Measurements from ENCODE around the gene MYH16. TPM values are rescaled to one million over a fixed set of nuclear protein-coding genes. Genes with fewer than 3 reads are reported as not detected.

The MYH16 gene
- polyA plus RNA-seq, 1 donor from 2014 or later = not detected

DNA sequence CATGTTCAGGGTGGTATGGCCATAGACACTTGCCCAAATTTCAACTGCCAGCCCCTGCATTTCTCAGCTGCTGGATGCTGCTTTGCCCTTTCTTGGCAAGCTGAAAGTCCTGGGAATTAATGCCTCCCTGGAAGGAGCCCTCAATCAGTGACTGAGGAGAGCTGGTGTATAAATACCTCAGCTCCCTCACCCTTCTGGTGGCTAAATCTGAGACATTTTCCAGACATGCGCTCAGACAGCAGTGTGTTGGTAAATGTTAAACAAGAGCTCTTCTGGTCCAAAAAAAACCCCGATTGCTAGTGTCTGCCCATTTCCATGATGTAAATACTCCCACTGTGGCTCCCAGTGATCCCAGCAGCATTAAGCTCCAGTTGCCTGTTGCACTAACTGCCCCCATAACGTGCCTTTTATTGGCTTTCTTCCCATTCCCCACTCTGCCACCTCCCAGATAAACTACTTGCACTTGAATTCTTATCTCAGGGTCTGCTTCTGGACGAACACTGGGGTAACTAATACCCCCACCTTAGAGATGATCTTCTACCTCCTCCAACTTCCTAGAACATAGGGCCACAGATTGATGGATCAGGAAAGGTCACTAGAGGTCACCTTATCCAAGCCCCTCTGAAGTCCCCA, 6.7 kb upstream of the MYH16 start:
- Histone ChIP-seq H3K9me3 (ENCODE audit: low read length) (no peaks in the 10 kb centered on the region), H3K4me2 (ENCODE audit: low read length) (no peak overlapping the region), H3K9ac (ENCODE audit: low read length) (no peak overlapping the region), H2AFZ (ENCODE audit: low read depth, low read length) (no peak overlapping the region), H3K9me2 (ENCODE audit: insufficient read depth, low read length) (no peaks in the 10 kb centered on the region), H3K36me3 (ENCODE audit: insufficient read depth, low read length) (no peaks in the 10 kb centered on the region), H3K27ac (ENCODE audit: low read length) (no peak overlapping the region), H3F3A (ENCODE audit: insufficient read depth, low read length, poor library complexity, severe bottlenecking) (no peaks in the 10 kb centered on the region), H3K79me2 (replicated peaks; ENCODE audit: insufficient read depth, low read length) (no peaks in the 10 kb centered on the region), H3K27me3 (ENCODE audit: insufficient read depth, low read depth, low read length) (no peaks in the 10 kb centered on the region), H4K20me1 (ENCODE audit: insufficient read depth) (no peaks in the 10 kb centered on the region), H3K4me3 (ENCODE audit: low read length) (no peak overlapping the region)
- TF ChIP-seq EP300 (conservative IDR thresholded peaks at IDR 0.05; ENCODE audit: poor library complexity, severe bottlenecking) (no peak), EZH2 (IDR thresholded peaks at IDR 0.05; ENCODE audit: borderline replicate concordance, insufficient read depth, low read length, poor library complexity, severe bottlenecking) (no peak), POLR2AphosphoS5 (IDR thresholded peaks at IDR 0.05) (no peak), TAF1 (IDR thresholded peaks at IDR 0.05; ENCODE audit: low read depth) (no peak), RAD21 (conservative IDR thresholded peaks at IDR 0.05) (no peak), MXI1 (conservative IDR thresholded peaks at IDR 0.05; ENCODE audit: poor library complexity, severe bottlenecking) (no peak), SMC3 (conservative IDR thresholded peaks at IDR 0.05; ENCODE audit: poor library complexity) (no peak)
- TF ChIP-seq, protein P1, sequence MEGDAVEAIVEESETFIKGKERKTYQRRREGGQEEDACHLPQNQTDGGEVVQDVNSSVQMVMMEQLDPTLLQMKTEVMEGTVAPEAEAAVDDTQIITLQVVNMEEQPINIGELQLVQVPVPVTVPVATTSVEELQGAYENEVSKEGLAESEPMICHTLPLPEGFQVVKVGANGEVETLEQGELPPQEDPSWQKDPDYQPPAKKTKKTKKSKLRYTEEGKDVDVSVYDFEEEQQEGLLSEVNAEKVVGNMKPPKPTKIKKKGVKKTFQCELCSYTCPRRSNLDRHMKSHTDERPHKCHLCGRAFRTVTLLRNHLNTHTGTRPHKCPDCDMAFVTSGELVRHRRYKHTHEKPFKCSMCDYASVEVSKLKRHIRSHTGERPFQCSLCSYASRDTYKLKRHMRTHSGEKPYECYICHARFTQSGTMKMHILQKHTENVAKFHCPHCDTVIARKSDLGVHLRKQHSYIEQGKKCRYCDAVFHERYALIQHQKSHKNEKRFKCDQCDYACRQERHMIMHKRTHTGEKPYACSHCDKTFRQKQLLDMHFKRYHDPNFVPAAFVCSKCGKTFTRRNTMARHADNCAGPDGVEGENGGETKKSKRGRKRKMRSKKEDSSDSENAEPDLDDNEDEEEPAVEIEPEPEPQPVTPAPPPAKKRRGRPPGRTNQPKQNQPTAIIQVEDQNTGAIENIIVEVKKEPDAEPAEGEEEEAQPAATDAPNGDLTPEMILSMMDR (IDR thresholded peaks at IDR 0.05; ENCODE audit: poor library complexity, severe bottlenecking) = no peak
- TF ChIP-seq, protein P2, sequence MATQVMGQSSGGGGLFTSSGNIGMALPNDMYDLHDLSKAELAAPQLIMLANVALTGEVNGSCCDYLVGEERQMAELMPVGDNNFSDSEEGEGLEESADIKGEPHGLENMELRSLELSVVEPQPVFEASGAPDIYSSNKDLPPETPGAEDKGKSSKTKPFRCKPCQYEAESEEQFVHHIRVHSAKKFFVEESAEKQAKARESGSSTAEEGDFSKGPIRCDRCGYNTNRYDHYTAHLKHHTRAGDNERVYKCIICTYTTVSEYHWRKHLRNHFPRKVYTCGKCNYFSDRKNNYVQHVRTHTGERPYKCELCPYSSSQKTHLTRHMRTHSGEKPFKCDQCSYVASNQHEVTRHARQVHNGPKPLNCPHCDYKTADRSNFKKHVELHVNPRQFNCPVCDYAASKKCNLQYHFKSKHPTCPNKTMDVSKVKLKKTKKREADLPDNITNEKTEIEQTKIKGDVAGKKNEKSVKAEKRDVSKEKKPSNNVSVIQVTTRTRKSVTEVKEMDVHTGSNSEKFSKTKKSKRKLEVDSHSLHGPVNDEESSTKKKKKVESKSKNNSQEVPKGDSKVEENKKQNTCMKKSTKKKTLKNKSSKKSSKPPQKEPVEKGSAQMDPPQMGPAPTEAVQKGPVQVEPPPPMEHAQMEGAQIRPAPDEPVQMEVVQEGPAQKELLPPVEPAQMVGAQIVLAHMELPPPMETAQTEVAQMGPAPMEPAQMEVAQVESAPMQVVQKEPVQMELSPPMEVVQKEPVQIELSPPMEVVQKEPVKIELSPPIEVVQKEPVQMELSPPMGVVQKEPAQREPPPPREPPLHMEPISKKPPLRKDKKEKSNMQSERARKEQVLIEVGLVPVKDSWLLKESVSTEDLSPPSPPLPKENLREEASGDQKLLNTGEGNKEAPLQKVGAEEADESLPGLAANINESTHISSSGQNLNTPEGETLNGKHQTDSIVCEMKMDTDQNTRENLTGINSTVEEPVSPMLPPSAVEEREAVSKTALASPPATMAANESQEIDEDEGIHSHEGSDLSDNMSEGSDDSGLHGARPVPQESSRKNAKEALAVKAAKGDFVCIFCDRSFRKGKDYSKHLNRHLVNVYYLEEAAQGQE (IDR thresholded peaks at IDR 0.05; ENCODE audit: borderline replicate concordance) = no peak

DNA sequence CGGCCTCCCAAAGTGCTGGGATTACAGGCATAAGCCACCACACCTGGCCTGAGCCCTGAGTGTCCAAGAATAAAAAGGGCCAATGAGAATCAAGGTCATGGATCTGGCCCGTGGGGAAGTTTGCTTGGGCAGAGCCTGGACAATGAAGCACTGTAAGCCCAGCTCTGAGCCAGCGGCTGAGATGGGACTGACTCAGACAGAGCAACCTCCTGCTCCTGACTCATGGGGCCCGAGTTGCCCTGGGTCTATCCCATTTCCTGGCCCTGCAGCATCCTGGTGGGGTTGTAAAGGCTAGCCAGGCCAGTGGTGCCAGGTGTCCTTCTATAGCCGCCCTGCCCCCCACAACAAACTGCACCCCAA, 5.2 kb upstream of the MYH16 start:
- Histone ChIP-seq H3K9me2 (ENCODE audit: insufficient read depth, low read length) (no peaks in the 10 kb centered on the region), H3K9ac (ENCODE audit: low read length) (no peak overlapping the region), H3K4me3 (ENCODE audit: low read length) (no peak overlapping the region), H2AFZ (ENCODE audit: low read depth, low read length) (no peak overlapping the region), H3F3A (ENCODE audit: insufficient read depth, low read length, poor library complexity, severe bottlenecking) (no peaks in the 10 kb centered on the region), H3K79me2 (replicated peaks; ENCODE audit: insufficient read depth, low read length) (no peaks in the 10 kb centered on the region), H3K27me3 (ENCODE audit: insufficient read depth, low read depth, low read length) (no peaks in the 10 kb centered on the region), H3K27ac (ENCODE audit: low read length) (no peak overlapping the region), H3K9me3 (ENCODE audit: low read length) (no peaks in the 10 kb centered on the region), H3K36me3 (ENCODE audit: insufficient read depth, low read length) (no peaks in the 10 kb centered on the region), H4K20me1 (ENCODE audit: insufficient read depth) (no peaks in the 10 kb centered on the region), H3K4me2 (ENCODE audit: low read length) (no peak overlapping the region)
- TF ChIP-seq EP300 (conservative IDR thresholded peaks at IDR 0.05; ENCODE audit: poor library complexity, severe bottlenecking) (no peak), POLR2AphosphoS5 (IDR thresholded peaks at IDR 0.05) (no peak), SMC3 (conservative IDR thresholded peaks at IDR 0.05; ENCODE audit: poor library complexity) (no peak), MXI1 (conservative IDR thresholded peaks at IDR 0.05; ENCODE audit: poor library complexity, severe bottlenecking) (no peak), EZH2 (IDR thresholded peaks at IDR 0.05; ENCODE audit: borderline replicate concordance, insufficient read depth, low read length, poor library complexity, severe bottlenecking) (no peak), TAF1 (IDR thresholded peaks at IDR 0.05; ENCODE audit: low read depth) (no peak)
- TF ChIP-seq, protein P2 (IDR thresholded peaks at IDR 0.05; ENCODE audit: borderline replicate concordance) = no peak
- TF ChIP-seq, protein P1 (IDR thresholded peaks at IDR 0.05; ENCODE audit: poor library complexity, severe bottlenecking) = no peak

Data from neural cell (in vitro differentiated cells).